Neuron (in vitro differentiated cells): ENCODE data around the gene SESN2.
"Not testable (repeated sequence)": the region's sequence is repeated elsewhere in the genome, so short reads cannot be mapped to it uniquely, and the experiment has no call there.

Experiments used
- H2AFZ ChIP-seq: one replicate; pipeline ENCODE4 v1.6.1; 2013; ENCODE audit warnings: low read depth, mild to moderate bottlenecking, inconsistent platforms, low read length, moderate library complexity
- H3K27me3 ChIP-seq: one replicate; pipeline ENCODE4 v1.6.1; 2013; ENCODE audit warnings: low read length; ENCODE audit not compliant: insufficient read depth
- H3K36me3 ChIP-seq: one replicate; pipeline ENCODE4 v1.6.1; 2013; ENCODE audit warnings: low read length; ENCODE audit not compliant: insufficient read depth
- H3K4me1 ChIP-seq: one replicate; pipeline ENCODE4 v1.6.1; 2013; ENCODE audit warnings: low read length; ENCODE audit not compliant: insufficient read depth
- H3K4me3 ChIP-seq: 2 replicates; pipeline ENCODE4 v1.5.1; 2013; ENCODE audit warnings: mild to moderate bottlenecking, low read length, moderate library complexity
- H3K9me3 ChIP-seq: one replicate; pipeline ENCODE4 v1.6.1; 2013; ENCODE audit warnings: low read length

The SESN2 gene

DNA sequence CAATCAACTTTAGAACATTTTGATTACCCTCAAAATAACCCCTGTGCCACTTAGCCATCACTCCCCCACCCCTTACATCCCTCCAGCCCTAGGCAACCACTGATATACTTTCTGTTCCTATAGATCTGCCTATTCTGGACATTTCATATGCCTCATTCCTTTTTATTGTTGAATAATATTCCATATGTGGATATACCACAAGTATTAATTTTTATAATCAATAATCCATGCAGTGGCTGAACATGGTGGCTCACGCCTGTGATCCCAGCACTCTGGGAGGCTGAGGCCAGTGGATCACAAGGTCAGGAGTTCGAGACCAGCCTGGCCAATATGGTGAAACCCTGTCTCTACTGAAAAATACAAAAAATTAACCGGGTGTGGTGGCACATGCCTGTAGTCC lies 49.4 kb downstream of the SESN2 start:
- H3K9me3 ChIP-seq, result no peaks in the 10 kb centered on the region
- no peak overlapping the region for H2AFZ ChIP-seq
- no peaks in the 10 kb centered on the region for H3K4me1 ChIP-seq
- no peaks in the 10 kb centered on the region for H3K36me3 ChIP-seq
- H3K27me3 ChIP-seq, result no peaks in the 10 kb centered on the region
- H3K4me3 ChIP-seq, result no peak overlapping the region

DNA sequence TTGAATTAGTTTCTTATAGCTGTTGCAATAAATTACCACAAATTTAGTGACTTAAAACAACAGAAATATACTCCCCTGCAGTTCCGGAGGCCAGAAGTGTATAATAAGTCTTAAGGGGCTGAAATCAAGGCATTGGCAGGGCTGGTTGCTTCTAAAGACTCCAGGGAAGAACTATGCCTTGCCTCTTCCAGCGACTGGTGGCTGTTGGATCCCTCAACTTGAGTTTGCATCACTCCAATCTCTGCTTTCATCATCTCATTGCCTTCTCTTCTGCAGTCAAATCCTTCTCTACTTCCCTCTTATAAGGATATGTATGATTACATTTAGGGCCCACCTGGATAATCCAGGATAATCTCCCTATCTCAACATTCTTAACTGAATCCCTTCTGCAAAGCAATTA lies 50.4 kb downstream of the SESN2 start:
- Histone ChIP-seq H3K36me3 (no peaks in the 10 kb centered on the region), H3K4me3 (no peak overlapping the region), H3K4me1 (no peaks in the 10 kb centered on the region), H3K9me3 (no peaks in the 10 kb centered on the region), H2AFZ (no peak overlapping the region), H3K27me3 (no peaks in the 10 kb centered on the region)

DNA sequence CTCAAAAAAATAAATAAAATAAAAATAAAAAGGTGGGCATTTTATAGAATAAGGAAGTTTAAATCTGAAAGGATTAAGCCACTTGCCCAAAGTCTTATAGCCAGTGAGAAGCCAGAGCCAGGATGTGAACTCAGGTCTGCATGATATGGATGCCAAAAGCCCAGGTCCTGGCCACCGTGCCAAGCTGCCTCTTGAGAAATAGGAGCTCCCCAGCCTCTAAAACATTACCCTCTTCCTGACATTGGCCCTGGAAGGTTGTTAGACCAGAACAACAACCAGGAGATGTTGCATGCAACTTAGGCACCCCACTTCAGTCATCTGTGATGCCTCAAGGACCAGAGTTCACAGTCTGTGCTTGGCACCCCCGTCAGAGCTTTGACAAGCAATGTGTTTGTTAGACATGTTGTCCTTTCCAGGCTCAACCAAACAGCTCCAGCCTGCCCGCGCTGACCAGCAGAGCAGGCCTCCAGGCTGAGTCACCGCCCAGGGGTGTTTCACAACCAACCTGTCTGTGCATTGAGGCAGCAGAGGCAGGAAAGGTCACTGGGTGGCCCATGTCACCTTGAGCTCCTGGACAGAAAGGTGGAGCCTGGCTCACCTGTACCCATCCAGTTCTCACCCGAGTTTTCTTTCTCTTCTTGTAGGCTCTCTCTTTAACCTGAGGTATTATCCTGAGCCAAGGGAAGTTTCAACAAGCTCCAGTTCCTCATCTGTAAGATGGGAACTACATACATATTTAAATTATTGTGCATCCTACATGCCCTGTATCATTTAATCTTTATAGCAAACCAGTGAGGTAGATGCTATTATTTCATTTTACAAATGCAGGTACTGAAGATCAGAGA lies 54.6 kb downstream of the SESN2 start:
- no peaks in the 10 kb centered on the region for H3K9me3 ChIP-seq
- H3K27me3 ChIP-seq, result no peaks in the 10 kb centered on the region
- no peak overlapping the region for H3K4me3 ChIP-seq
- no peak overlapping the region for H2AFZ ChIP-seq
- H3K36me3 ChIP-seq, result no peaks in the 10 kb centered on the region
- H3K4me1 ChIP-seq, result no peaks in the 10 kb centered on the region

DNA sequence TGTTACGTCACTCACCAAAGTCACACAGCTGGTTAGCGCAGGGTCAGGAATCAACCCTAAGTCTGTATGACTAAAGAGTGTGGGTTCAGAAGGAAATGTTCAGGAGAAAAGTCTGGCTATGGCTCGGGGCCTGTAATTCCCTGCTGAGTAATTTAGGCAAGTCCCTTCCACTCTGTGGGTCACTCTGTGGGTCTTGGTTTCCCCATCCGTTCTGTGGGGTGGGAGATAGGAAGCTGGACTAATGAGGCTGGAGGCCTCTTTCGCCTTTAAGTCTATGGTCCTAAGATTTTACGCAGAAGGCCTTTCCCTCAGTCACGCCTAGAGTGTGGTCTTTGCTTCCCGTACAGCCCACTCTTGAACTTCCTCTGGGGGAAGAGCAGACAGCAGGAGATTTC lies 55.2 kb downstream of the SESN2 start:
- H3K4me1 ChIP-seq, result no peaks in the 10 kb centered on the region
- no peaks in the 10 kb centered on the region for H3K9me3 ChIP-seq
- no peak overlapping the region for H2AFZ ChIP-seq
- no peaks in the 10 kb centered on the region for H3K27me3 ChIP-seq
- no peak overlapping the region for H3K4me3 ChIP-seq
- H3K36me3 ChIP-seq, result no peaks in the 10 kb centered on the region

DNA sequence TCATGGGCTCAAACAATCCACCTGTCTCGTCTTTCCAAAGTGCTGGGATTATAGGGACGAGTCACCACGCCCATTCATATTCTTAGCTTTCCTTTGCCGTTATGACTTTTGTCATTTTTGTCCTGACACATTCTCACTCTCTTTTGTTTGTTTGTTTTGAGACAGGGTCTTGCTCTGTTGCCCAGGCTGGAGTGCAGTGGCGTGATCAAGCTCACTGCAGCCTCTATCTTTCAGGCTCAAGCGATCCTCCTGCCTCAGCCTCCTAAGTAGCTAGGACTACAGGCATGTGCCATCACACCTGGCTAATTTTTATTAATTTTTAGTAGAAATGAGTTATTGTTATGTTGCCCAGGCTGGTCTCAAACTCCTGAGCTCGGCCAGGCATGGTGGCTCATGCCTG lies 57.7 kb downstream of the SESN2 start:
- H3K27me3 ChIP-seq, result no peaks in the 10 kb centered on the region
- H3K9me3 ChIP-seq, result no peaks in the 10 kb centered on the region
- H3K4me3 ChIP-seq, result no peak overlapping the region
- no peak overlapping the region for H2AFZ ChIP-seq
- H3K36me3 ChIP-seq, result no peaks in the 10 kb centered on the region
- no peaks in the 10 kb centered on the region for H3K4me1 ChIP-seq

DNA sequence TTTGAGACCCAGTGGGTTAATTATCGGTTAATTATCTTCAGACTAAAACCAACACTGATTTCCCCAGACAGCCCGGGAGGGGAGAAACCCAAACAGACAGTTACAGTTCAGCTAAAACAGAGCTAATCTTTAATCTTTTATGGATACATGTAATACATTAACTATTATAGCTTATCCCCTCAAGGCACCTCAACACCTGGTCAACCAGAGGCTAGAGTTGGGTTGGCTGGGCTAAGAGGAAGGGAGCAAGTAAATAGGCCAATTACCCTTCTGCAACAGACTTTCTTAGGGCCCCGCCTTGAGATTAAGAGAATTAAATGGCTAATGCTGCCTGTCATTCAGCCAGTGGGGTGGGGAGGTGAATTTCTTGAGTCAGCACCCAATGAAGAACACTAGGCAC lies 62.9 kb downstream of the SESN2 start:
- Histone ChIP-seq H3K4me1 (no peaks in the 10 kb centered on the region), H2AFZ (no peak overlapping the region), H3K4me3 (no peak overlapping the region)

DNA sequence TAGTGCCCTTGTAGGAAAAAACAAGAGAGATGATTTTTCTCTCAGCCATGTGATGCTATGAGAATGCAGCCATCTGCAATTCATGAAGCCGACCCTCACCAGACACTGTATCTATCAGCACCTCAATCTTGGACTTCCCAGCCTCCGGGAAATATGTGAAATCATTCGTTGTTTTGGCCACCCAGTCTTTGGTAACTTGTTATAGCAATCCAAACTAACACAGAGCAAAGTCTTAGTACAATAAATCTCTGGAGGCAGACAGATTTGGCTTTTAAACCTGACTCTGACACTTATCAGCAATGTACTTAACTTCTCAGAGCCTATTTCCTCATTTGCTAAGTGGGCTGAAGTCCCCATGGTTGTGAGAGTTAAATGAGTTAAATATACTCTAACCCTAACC lies 64.4 kb downstream of the SESN2 start:
- no peak overlapping the region for H3K4me3 ChIP-seq
- no peaks in the 10 kb centered on the region for H3K4me1 ChIP-seq
- H3K36me3 ChIP-seq, result no peaks in the 10 kb centered on the region
- H3K9me3 ChIP-seq, result no peaks in the 10 kb centered on the region
- H2AFZ ChIP-seq, result peak overlapping the region; percentile 47
- H3K27me3 ChIP-seq, result no peaks in the 10 kb centered on the region

More for the DNA sequence above, 62.9 kb downstream of the SESN2 start:
- Histone ChIP-seq H3K27me3 (no peaks in the 10 kb centered on the region), H3K9me3 (no peaks in the 10 kb centered on the region), H3K36me3 (no peaks in the 10 kb centered on the region)

DNA sequence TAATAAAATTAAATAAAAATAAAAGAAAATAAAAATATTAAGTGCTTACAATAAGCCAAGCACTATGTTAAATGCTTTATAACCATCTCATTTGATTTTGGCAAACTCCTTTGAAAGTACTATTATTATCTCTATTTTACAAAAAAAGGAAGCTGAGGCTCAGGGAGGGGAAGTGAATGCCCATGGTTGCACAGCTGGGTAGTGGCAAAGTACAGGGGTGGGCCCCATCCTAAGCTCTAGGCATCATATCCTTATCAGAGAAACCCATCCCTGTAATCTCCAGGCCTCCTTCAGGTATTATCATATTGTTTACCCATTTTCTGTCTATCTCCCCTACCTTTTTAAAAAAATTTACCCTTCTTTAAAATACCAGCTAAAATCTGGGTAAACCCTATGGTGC lies 67.2 kb downstream of the SESN2 start:
- no peak overlapping the region for H2AFZ ChIP-seq
- H3K9me3 ChIP-seq, result no peaks in the 10 kb centered on the region
- no peaks in the 10 kb centered on the region for H3K27me3 ChIP-seq
- H3K4me3 ChIP-seq, result no peak overlapping the region
- peaks cover 5% of the 10 kb centered on the region for H3K4me1 ChIP-seq
- H3K36me3 ChIP-seq, result peaks cover 10% of the 10 kb centered on the region

DNA sequence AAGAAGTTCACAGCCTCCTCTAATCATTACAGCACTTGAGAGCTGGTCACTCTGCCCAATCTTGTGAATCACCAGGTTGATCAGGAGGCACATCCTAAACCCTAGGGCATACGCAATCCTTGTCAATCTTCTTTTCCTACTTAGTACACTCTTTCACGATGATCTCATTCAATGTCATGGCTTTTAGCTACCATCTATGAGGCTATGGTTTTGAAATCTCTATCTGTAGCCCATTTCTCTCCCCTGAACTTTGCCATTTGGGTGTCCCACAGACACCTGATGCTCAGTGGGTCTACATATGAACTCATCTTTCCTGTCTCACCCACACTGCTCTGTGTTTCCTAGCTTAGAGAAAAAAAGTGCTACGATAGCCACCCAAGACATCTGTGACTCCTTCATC lies 67.7 kb downstream of the SESN2 start:
- no peaks in the 10 kb centered on the region for H3K27me3 ChIP-seq
- peaks cover 5% of the 10 kb centered on the region for H3K4me1 ChIP-seq
- peaks cover 15% of the 10 kb centered on the region for H3K36me3 ChIP-seq
- no peaks in the 10 kb centered on the region for H3K9me3 ChIP-seq
- no peak overlapping the region for H3K4me3 ChIP-seq
- H2AFZ ChIP-seq, result no peak overlapping the region

DNA sequence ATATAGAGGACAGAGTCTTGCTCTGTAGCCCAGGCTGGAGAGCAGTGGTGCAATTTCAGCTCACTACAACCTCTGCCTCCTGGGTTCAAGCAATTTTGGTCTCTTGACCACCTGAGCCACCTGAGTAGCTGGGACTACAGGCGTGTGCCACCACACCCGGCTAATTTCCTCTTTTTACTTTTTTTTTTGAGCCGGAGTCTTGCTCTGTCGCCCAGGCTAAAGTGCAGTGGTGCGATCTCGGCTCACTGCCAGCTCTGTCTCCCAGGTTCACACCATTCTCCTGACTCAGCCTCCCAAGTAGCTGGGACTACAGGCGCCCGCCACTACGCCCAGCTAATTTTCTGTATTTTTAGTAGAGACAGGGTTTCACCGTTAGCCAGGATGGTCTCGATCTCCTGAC lies 68.1 kb downstream of the SESN2 start:
- not testable (repeated sequence) for H3K4me1 ChIP-seq, H2AFZ ChIP-seq, H3K27me3 ChIP-seq, H3K9me3 ChIP-seq, H3K4me3 ChIP-seq
- H3K36me3 ChIP-seq, result peaks cover 20% of the 10 kb centered on the region

DNA sequence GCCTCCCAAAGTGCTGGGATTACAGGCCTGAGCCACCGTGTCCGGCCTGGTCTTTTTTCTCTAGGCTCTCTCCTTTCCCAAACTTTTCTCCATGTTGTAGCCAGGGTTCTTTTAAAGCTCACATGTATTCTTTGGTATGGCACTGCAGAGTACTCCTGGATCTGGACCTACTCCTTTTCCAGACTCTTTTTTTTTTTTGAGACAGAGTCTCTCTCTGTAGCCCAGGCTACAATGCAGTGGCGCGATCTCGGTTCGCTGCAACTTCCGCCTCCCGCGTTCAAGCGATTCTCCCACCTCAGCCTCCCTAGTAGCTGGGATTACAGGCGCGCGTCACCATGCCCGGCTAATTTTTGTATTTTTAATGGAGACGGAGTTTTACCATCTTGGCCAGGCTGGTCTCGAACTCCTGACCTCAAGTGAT lies 68.9 kb downstream of the SESN2 start:
- peaks cover 28% of the 10 kb centered on the region for H3K36me3 ChIP-seq
- H3K4me1 ChIP-seq, result peaks cover 5% of the 10 kb centered on the region
- H3K9me3 ChIP-seq, result no peaks in the 10 kb centered on the region
- H3K27me3 ChIP-seq, result no peaks in the 10 kb centered on the region
- peak overlapping the region; percentile 88 for H2AFZ ChIP-seq
- peak overlapping the region; percentile 84 for H3K4me3 ChIP-seq

DNA sequence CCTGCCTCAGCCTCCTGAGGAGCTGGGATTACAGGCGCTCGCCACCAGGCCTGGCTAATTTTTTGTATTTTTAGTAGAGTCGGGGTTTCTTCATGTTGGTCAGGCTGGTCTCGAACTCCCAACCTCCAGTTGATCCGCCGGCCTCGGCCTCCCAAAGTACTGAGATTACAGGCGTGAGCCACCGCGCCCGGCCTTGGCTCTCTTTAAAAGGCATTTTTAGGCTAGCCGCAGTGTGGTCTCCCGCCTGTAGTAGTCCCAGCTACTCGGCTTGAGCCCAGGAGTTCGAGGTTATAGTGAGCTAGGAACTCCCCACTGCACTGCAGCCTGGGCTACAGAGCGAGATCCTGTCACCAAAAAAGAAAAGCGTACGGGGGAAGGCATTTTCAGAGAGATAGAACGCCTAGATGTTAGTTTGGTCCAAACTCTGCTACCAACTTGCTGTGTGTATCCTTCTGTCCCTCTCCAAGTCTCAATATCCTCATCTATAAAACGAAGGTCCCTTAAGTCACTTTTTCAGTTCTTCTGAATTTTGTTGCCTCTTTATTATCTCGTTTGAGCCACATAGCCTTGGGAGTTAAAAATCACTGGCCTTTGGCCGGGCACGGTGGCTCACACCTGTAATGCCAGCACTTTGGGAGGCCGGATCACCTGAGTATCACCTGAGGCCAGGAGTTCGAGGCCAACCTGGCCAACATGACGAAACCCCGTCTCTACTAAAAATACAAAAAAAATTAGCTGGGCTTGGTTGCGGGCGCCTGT lies 70.3 kb downstream of the SESN2 start:
- H3K9me3 ChIP-seq, result no peaks in the 10 kb centered on the region
- peaks cover 34% of the 10 kb centered on the region for H3K36me3 ChIP-seq
- peak overlapping the region; percentile 84 for H3K4me3 ChIP-seq
- H2AFZ ChIP-seq, result peak overlapping the region; percentile 88
- peaks cover 5% of the 10 kb centered on the region for H3K4me1 ChIP-seq
- no peaks in the 10 kb centered on the region for H3K27me3 ChIP-seq
